NT2/D1 (cell line): ENCODE results near the gene NBEAL1.
"Not testable (repeated sequence)": the region's sequence is repeated elsewhere in the genome, so short reads cannot be mapped to it uniquely, and the experiment has no call there.

Source experiments
- DNase-seq: peaks from one replicate; pipeline ENCODE4 v3.0.0-alpha.2; 2011; ENCODE audit warnings: low read depth, low spot score
- H3K27me3 ChIP-seq: 2 replicates; pipeline ENCODE4 v1.6.0; 2011; ENCODE audit warnings: mild to moderate bottlenecking; ENCODE audit not compliant: insufficient read length, insufficient read depth
- H3K36me3 ChIP-seq: 2 replicates; pipeline ENCODE4 v1.6.1; 2011; ENCODE audit warnings: mild to moderate bottlenecking, low read length, mixed read lengths; ENCODE audit not compliant: insufficient read depth, insufficient read length
- H3K4me1 ChIP-seq: 2 replicates; pipeline ENCODE4 v1.5.1; 2011; ENCODE audit not compliant: insufficient read depth, insufficient read length
- H3K4me3 ChIP-seq: 2 replicates; pipeline ENCODE4 v1.5.1; 2011; ENCODE audit warnings: low read depth; ENCODE audit not compliant: insufficient read length
- H3K9ac ChIP-seq: 2 replicates; pipeline ENCODE4 v1.6.0; 2011; ENCODE audit warnings: low read depth; ENCODE audit not compliant: insufficient read length
- H3K9me3 ChIP-seq: 2 replicates; pipeline ENCODE4 v1.5.1; 2011; ENCODE audit warnings: mild to moderate bottlenecking, low read length; ENCODE audit not compliant: insufficient read depth
- SUZ12 ChIP-seq: IDR thresholded peaks from 2 replicates; pipeline ENCODE4 v1.6.1; 2011; ENCODE audit not compliant: insufficient read length, insufficient read depth; ENCODE audit errors: extremely low read depth
- YY1 ChIP-seq: IDR thresholded peaks from 2 replicates; pipeline ENCODE4 v1.6.1; 2011; ENCODE audit not compliant: insufficient read length, insufficient read depth
- ZNF274 ChIP-seq: IDR thresholded peaks from 2 replicates; pipeline ENCODE4 v1.6.1; 2011; ENCODE audit warnings: mild to moderate bottlenecking, low read depth, low read length

Gene NBEAL1

GRCh38 chr2:203097735-203098134 is 83.1 kb downstream of the NBEAL1 start:
- peaks cover 16% of the 10 kb centered on the region for H3K36me3 ChIP-seq
- H3K27me3 ChIP-seq, result no peaks in the 10 kb centered on the region
- H3K4me1 ChIP-seq, result no peaks in the 10 kb centered on the region
- no peak overlapping the region for H3K9ac ChIP-seq
- TF ChIP-seq SUZ12, result no peak
- no peak for TF ChIP-seq YY1
- TF ChIP-seq ZNF274, result no peak
- H3K9me3 ChIP-seq, result no peaks in the 10 kb centered on the region
- no peak for DNase-seq
- no peak overlapping the region for H3K4me3 ChIP-seq

DNA sequence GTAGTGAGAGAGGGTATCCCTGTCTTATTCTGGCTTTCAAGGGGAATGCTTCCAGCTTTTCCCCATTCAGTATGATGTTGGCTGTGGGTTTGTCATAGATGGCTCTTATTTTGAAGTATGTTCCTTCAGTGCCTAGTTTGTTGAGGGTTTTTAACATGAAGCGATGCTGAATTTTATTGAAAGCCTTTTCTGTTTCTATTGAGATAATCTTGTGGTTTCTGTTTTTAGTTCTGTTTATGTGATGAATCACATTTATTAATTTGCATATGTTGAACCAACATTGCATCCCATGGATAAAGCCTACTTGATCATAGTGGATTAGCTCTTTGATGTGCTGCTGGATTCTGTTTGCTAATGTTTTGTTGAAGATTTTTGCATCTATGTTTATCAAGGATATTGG is 87.7 kb downstream of the NBEAL1 start:
- not testable (repeated sequence) for H3K4me3 ChIP-seq, DNase-seq

DNA sequence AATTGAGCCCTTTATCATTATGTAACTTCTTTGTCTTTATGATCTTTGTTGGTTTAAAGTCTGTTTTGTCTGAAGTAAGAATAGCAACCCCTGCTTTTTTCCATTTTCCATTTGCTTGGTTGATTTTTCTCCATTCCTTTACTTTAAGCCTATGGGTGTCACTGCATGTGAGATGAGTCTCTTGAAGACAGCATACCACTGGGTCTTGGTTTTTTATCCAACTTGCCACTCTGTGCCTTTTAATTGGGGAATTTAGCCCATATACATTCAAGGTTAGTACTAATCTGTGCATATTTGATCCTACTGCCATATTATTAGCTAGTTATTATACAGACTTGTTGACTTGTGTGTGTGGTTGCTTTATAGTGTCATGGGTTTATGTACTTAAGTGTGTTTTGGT is 89.6 kb downstream of the NBEAL1 start:
- Histone ChIP-seq H3K36me3 (peaks cover 25% of the 10 kb centered on the region), H3K9me3 (peaks cover 17% of the 10 kb centered on the region), H3K4me3 (no peak overlapping the region), H3K4me1 (no peaks in the 10 kb centered on the region), H3K9ac (no peak overlapping the region), H3K27me3 (no peaks in the 10 kb centered on the region)
- TF ChIP-seq SUZ12, result no peak
- TF ChIP-seq YY1, result no peak
- TF ChIP-seq ZNF274, result no peak
- DNase-seq, result no peak

More for the DNA sequence above, 87.7 kb downstream of the NBEAL1 start:
- H3K9ac ChIP-seq, H3K27me3 ChIP-seq, H3K4me1 ChIP-seq: not testable (repeated sequence)
- Histone ChIP-seq H3K36me3 (peaks cover 11% of the 10 kb centered on the region), H3K9me3 (peaks cover 17% of the 10 kb centered on the region)

DNA sequence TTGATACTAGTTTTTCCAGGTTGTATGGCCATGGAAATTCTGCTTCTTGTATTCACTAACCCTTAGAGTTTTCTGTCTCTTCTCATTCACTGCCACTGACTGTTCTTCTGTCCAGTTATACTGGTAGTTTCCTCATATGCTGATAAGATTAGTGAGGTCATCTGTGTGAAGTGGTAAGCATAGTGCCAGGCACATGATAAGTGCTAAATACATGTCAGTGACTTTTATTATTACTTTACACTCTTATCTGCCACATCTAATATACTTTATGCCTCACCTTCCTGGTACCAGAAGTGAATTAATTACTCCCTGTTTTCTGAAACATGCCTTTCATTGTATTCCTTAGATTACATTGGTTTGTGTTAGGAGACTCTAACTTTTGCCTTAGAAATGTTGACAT is 91.3 kb downstream of the NBEAL1 start:
- Histone ChIP-seq H3K9me3 (peaks cover 17% of the 10 kb centered on the region), H3K4me1 (no peaks in the 10 kb centered on the region), H3K27me3 (no peaks in the 10 kb centered on the region), H3K9ac (no peak overlapping the region), H3K4me3 (no peak overlapping the region), H3K36me3 (peaks cover 30% of the 10 kb centered on the region)
- DNase-seq, result no peak
- TF ChIP-seq YY1, result no peak
- no peak for TF ChIP-seq SUZ12
- no peak for TF ChIP-seq ZNF274

DNA sequence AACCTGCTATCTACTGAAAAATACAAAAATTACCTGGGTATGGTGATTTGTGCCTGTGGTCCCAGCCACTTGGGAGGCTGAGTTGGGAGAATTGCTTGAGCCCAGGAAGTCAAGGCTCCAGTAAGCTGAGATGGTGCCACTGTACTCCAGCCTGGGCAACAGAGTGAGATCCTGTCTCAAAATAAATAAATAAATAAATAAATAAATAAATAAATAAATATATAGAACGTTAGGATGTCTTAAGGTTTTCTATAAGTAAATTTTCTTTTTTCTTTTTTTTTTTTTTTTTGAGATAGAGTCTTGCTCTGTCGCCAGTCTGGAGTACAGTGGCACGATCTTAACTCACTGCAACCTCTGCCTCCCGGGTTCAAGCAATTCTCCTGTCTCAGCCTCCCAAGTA is 95.8 kb downstream of the NBEAL1 start:
- not testable (repeated sequence) for H3K9me3 ChIP-seq, DNase-seq, H3K27me3 ChIP-seq, H3K4me1 ChIP-seq, H3K9ac ChIP-seq, H3K4me3 ChIP-seq
- H3K36me3 ChIP-seq, result peaks cover 56% of the 10 kb centered on the region

- H3K36me3 ChIP-seq, result peaks cover 56% of the 10 kb centered on the region
Observed at GRCh38 chr2:203112342-203112741, 97.7 kb downstream of the NBEAL1 start.

DNA sequence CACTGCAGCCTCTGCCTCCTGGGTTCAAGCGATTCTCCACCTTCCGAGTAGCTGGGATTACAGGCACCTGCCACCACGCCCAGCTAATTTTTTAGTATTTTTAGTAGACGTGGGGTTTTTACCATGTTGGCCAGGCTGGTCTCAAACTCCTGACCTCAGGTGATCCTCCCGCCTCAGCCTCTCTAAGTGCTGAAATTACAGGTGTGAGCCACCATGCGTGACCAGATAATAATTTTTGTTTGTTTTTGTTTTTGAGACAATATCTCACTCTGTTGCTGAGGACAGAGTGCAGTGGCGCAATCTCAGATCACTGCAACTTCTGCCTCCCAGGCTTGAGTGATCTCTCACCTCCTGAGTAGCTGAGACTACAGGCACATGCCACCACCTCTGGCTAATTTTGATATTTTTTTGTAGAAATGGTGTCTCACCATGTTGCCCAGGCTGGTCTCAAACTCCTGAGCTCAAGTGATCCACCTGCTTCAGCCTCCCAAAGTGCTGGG is 100.6 kb downstream of the NBEAL1 start:
- not testable (repeated sequence) for DNase-seq, H3K4me1 ChIP-seq, H3K9ac ChIP-seq, H3K9me3 ChIP-seq, H3K4me3 ChIP-seq, H3K27me3 ChIP-seq
- peaks cover 41% of the 10 kb centered on the region for H3K36me3 ChIP-seq

More at GRCh38 chr2:203112342-203112741, 97.7 kb downstream of the NBEAL1 start:
- H3K9ac ChIP-seq, result no peak overlapping the region
- H3K27me3 ChIP-seq, result no peaks in the 10 kb centered on the region
- H3K4me3 ChIP-seq, result no peak overlapping the region
- H3K9me3 ChIP-seq, result no peaks in the 10 kb centered on the region
- TF ChIP-seq YY1 (no peak), SUZ12 (no peak), ZNF274 (no peak)
- DNase-seq, result no peak
- H3K4me1 ChIP-seq, result no peaks in the 10 kb centered on the region

GRCh38 chr2:203122317-203122986 is 107.8 kb downstream of the NBEAL1 start:
- Histone ChIP-seq H3K9ac (no peak overlapping the region), H3K9me3 (no peaks in the 10 kb centered on the region), H3K27me3 (no peaks in the 10 kb centered on the region), H3K4me1 (no peaks in the 10 kb centered on the region), H3K4me3 (no peak overlapping the region), H3K36me3 (peaks cover 14% of the 10 kb centered on the region)
- no peak for TF ChIP-seq SUZ12
- TF ChIP-seq YY1, result no peak
- no peak for TF ChIP-seq ZNF274
- no peak for DNase-seq
